Ammon's horn (tissue), 1 donor: ENCODE measurements around the gene CLSTN1.
A peak's percentile ranks its signal among the peaks of the same experiment; 100 is the strongest.
"Not testable (repeated sequence)": the region's sequence is repeated elsewhere in the genome, so short reads cannot be mapped to it uniquely, and the experiment has no call there.

Experiments
- DNase-seq: peaks from one replicate; pipeline ENCODE4 v3.0.0-alpha.2; 2016; ENCODE audit warnings: low spot score

CLSTN1 gene

GRCh38 chr1:9825093-9826074, 1.6 kb upstream of the CLSTN1 start:
- DNase-seq: peak; percentile 51

GRCh38 chr1:9824702-9825089, 931 bp upstream of the CLSTN1 start:
- no peak for DNase-seq

GRCh38 chr1:9823693-9823942, 147 bp downstream of the CLSTN1 start:
- no peak for DNase-seq

DNA sequence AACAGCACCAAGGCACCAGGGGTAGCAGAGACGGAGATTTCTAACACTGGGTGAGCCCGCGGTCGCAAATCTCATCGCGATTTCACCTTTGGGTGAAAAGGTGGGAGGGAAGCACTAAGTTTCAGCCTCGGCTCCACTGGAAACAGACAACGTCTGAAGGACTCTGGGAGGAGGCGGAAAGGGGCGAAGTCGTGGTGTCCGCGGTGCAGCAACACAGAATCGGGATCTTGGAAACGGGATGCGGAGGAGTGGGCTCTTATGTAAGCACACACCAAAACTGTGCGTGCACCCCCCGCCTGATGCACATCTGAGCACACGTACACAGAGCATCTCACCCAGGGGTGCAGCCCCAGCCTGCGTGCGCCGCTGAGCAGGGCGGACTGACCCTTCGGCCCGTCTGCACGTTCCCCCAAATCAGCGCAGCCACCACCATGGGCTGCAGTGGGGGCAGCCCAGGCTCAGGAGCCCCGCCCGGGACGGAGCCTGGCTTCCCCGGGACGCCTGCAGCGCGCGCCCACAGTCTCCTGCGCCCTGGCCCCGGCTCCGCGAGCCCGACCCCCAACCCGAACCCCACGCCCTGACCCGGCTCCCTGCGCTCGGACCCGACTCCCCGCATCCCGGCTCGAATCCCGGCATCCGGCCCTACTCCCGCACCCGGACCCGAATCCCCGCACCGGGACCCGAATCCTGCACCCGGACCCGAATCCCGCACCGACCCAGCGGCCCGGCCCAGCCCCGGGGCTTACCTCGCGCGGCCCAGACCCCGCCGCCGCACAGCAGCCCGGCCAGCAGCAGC, 670 bp downstream of the CLSTN1 start:
- peak; percentile 63 for DNase-seq

GRCh38 chr1:9822490-9822889, 1.3 kb downstream of the CLSTN1 start:
- DNase-seq: no peak

GRCh38 chr1:9821710-9822109, 2.1 kb downstream of the CLSTN1 start:
- no peak for DNase-seq

- no peak for DNase-seq
Measured at GRCh38 chr1:9820521-9820920, 3.2 kb downstream of the CLSTN1 start.

DNA sequence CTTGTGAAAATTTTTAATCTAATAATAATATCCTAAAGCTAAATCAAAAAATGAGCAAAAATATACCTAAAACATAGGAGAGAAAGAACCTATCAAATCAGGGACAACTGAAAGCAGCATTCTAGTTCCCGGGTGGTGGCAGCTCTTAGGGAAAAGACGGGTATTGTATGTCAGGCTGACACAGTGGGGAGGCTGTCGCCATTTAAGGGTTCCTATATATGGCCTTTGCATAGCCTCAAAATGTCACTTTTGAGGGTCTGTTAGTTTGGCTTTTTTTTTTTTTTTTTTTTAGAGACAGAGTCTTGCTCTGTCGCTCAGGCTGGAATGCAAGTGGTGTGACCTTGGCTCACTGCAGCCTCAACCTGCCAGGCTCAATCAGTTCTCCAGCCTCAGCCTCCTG, 6.0 kb downstream of the CLSTN1 start:
- DNase-seq: no peak

DNA sequence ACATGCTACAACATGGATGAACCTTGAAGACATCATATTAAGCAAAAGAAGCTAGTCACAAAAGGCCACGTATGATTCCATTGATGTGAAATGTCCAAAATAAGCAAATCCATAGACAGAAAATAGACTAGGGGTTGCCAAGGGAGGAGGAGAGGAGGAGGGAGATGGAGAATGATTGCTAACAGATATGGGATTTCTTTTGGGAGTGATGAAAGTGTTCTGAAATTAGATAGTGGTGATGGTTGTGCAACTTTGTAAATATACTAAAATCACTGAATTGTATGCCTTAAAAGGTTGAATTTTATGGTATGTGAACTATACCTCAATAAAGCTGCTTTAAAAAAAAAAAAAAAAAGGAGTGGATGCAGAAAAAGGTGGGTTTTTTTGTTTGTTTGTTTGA, 7.6 kb downstream of the CLSTN1 start:
- DNase-seq: no peak

DNA sequence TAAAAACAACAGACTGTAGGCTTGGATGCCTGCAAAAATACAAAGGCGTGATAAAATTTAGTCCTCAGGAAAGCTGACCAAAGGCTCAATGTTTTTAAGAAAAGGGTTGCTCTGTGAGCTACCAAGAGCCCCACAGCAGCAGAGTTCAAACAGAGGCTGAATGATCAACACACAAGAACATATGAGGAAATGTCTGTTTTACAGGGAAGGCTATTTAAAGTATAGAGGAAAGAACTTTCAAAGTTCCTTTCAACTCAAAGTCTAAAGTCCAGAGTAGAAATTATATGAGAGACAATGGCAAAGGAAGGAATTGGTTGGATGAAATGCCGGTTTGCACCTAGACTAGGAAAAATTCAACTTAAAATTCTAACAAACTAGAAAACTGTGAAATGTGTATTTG, 8.6 kb downstream of the CLSTN1 start:
- no peak for DNase-seq

GRCh38 chr1:9814619-9815018, 9.1 kb downstream of the CLSTN1 start:
- DNase-seq: no peak

- DNase-seq: no peak
Measured at GRCh38 chr1:9811239-9811966, 12.4 kb downstream of the CLSTN1 start.

- no peak for DNase-seq
Measured at GRCh38 chr1:9809100-9809510, 14.7 kb downstream of the CLSTN1 start.

- no peak for DNase-seq
Measured at GRCh38 chr1:9808459-9808858, 15.3 kb downstream of the CLSTN1 start.

DNA sequence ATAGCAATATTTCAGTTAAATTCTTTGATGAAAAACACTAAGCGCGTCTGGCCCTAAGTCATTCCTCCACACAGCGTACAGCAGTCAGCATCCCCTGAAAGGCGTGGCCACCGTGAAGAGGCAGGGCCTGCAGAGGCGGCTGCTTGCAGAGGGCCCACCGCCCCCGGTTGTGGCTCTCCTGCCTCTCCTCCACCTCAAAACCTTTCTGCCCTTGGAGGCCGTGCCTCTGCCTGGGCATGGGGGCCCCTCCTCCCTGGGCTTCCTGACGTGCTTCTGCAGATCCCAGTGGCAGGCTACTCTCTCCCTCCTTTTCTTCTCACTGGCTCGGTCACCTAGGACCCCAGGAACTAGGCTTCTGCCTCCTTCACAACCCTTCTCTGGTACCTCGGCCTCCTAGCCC, 16.2 kb downstream of the CLSTN1 start:
- DNase-seq: no peak

DNA sequence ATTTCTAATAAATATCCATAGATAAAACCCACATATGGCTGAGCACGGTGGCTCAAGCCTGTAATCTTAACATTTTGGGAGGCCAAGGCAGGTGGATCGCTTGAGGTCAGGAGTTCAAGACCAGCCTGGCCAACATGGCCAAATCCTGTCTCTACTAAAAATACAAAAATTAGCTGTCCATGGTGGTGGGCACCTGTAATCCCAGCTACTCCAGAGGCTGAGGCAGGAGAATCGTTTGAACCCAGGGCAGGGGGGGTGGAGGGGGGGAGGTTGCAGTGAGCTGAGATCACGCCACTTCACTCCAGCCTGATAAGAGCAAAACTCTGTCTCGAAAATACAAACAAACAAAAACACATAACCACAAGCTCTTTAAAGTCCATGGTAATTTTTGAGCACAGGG, 17.8 kb downstream of the CLSTN1 start:
- DNase-seq: not testable (repeated sequence)

GRCh38 chr1:9805006-9805508, 18.7 kb downstream of the CLSTN1 start:
- DNase-seq: no peak

DNA sequence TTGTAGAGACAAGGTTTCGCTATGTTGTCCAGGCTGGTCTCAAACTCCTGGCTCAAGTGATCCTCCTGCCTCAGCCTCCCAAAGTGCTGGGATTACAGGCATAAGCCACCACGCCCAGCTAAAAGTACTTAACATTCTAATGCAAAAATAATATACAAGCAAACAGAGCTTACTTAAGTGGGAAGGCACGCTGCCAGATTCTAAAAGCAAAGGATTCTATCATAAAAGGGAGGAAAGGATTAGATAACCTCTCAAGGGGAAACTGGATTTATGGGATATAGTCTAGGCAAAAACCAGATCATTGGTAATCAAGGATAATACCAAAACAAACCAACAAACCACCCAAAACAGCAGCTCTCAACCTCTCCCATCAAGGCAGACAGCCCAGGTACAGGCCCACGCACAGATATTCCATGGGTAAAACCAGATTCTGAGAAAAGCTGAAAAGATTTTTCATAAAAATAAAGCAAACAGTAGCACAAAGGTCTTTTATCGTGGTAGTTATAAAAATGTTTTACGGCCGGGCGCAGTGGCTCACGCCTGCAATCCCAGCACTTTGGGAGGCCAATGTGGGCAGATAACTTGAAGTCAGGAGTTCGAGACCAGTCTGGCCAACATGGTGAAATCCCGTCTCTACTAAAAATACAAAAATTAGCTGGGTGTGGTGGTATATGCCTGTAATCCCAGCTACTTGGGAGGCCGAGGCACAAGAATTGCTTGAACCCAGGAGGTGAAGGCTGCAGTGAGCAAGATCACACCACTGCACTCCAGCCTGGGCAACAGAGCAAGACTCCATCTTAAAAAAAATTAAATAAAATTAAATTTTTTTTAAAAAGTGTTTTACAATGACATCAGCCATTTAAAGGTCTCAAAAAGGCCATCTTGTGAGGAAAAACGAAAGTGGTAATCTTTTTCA, 20.5 kb downstream of the CLSTN1 start:
- not testable (repeated sequence) for DNase-seq

GRCh38 chr1:9801909-9802308, 21.9 kb downstream of the CLSTN1 start:
- DNase-seq: no peak

GRCh38 chr1:9798236-9799130, 25.3 kb downstream of the CLSTN1 start:
- DNase-seq: no peak
